WTC11 (cell line): ENCODE results near the gene TRMT2B.

Experiments
- ATF1 ChIP-seq: sonication (generic); formaldehyde crosslinking; IDR thresholded peaks from 2 replicates; pipeline ENCODE4 v1.8.1; 2023; ENCODE audit warnings: mild to moderate bottlenecking, moderate library complexity, missing genetic modification reagents
- FOXJ3 ChIP-seq: sonication (generic); formaldehyde crosslinking; IDR thresholded peaks from 2 replicates; pipeline ENCODE4 v1.9.0; 2021; ENCODE audit warnings: missing genetic modification reagents, mild to moderate bottlenecking, borderline replicate concordance
- FOXK1 ChIP-seq: sonication (generic); formaldehyde crosslinking; IDR thresholded peaks from 2 replicates; pipeline ENCODE4 v1.8.0; 2022; ENCODE audit warnings: mild to moderate bottlenecking, moderate library complexity, missing genetic modification reagents
- JUN ChIP-seq: sonication (generic); formaldehyde crosslinking; IDR thresholded peaks from 2 replicates; pipeline ENCODE4 v1.8.0; 2023; ENCODE audit warnings: mild to moderate bottlenecking, missing genetic modification reagents
- NR1H2 ChIP-seq: sonication (generic); formaldehyde crosslinking; IDR thresholded peaks from 2 replicates; pipeline ENCODE4 v1.9.0; 2021; ENCODE audit warnings: mild to moderate bottlenecking, moderate library complexity, missing genetic modification reagents
- NR2C2 ChIP-seq: sonication (generic); formaldehyde crosslinking; IDR thresholded peaks from 2 replicates; pipeline ENCODE4 v1.8.0; 2022; ENCODE audit warnings: mild to moderate bottlenecking, missing genetic modification reagents
- SP1 ChIP-seq: sonication (generic); formaldehyde crosslinking; conservative IDR thresholded peaks from 2 replicates; pipeline ENCODE4 v1.8.1; 2022; ENCODE audit warnings: missing genetic modification reagents
- TF ChIP-seq, protein P1 (sequence below): fragments of 200-600 bp; IDR thresholded peaks from 2 replicates; pipeline ENCODE4 v1.8.0; 2022; ENCODE audit warnings: antibody characterized with exemption
- TF ChIP-seq, protein P2 (sequence below): sonication (generic); formaldehyde crosslinking; IDR thresholded peaks from 2 replicates; pipeline ENCODE4 v1.8.1; 2023; ENCODE audit warnings: mild to moderate bottlenecking, moderate library complexity, missing genetic modification reagents
- TF ChIP-seq, protein P3 (sequence below): sonication (generic); formaldehyde crosslinking; IDR thresholded peaks from 2 replicates; pipeline ENCODE4 v1.8.1; 2022; ENCODE audit warnings: low read depth, mild to moderate bottlenecking, moderate library complexity, missing genetic modification reagents, borderline replicate concordance
- TF ChIP-seq, protein P4 (sequence below): sonication (generic); formaldehyde crosslinking; IDR thresholded peaks from 2 replicates; pipeline ENCODE4 v1.8.0; 2023; ENCODE audit warnings: missing genetic modification reagents, mild to moderate bottlenecking, borderline replicate concordance

DNA sequence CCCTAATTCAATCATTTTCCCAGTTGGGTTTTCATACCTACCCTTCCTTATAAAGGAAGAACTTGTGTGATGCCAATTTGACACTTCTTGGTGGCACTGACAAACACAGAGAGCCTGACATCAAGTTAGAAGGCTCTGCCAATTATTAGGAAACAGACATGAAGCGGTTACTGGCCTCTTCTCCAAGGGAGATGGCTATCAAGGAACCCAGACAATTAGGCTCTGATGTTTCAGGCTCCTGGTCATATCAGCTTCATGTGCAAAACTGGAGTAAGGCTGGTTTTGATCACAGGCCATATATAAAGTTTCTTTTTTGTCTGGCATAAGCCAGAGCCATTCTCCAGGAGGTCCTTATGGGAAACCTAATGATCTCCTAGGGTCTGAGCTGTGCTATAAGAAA, 82.0 kb downstream of the TRMT2B start:
- TF ChIP-seq FOXK1 = no peak
- TF ChIP-seq, protein P1, sequence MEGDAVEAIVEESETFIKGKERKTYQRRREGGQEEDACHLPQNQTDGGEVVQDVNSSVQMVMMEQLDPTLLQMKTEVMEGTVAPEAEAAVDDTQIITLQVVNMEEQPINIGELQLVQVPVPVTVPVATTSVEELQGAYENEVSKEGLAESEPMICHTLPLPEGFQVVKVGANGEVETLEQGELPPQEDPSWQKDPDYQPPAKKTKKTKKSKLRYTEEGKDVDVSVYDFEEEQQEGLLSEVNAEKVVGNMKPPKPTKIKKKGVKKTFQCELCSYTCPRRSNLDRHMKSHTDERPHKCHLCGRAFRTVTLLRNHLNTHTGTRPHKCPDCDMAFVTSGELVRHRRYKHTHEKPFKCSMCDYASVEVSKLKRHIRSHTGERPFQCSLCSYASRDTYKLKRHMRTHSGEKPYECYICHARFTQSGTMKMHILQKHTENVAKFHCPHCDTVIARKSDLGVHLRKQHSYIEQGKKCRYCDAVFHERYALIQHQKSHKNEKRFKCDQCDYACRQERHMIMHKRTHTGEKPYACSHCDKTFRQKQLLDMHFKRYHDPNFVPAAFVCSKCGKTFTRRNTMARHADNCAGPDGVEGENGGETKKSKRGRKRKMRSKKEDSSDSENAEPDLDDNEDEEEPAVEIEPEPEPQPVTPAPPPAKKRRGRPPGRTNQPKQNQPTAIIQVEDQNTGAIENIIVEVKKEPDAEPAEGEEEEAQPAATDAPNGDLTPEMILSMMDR = no peak
- TF ChIP-seq, protein P2, sequence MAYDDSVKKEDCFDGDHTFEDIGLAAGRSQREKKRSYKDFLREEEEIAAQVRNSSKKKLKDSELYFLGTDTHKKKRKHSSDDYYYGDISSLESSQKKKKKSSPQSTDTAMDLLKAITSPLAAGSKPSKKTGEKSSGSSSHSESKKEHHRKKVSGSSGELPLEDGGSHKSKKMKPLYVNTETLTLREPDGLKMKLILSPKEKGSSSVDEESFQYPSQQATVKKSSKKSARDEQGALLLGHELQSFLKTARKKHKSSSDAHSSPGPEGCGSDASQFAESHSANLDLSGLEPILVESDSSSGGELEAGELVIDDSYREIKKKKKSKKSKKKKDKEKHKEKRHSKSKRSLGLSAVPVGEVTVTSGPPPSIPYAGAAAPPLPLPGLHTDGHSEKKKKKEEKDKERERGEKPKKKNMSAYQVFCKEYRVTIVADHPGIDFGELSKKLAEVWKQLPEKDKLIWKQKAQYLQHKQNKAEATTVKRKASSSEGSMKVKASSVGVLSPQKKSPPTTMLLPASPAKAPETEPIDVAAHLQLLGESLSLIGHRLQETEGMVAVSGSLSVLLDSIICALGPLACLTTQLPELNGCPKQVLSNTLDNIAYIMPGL (CRISPR knock-in tag) = no peak
- no peak for TF ChIP-seq NR2C2 (CRISPR knock-in tag)
- TF ChIP-seq, protein P3, sequence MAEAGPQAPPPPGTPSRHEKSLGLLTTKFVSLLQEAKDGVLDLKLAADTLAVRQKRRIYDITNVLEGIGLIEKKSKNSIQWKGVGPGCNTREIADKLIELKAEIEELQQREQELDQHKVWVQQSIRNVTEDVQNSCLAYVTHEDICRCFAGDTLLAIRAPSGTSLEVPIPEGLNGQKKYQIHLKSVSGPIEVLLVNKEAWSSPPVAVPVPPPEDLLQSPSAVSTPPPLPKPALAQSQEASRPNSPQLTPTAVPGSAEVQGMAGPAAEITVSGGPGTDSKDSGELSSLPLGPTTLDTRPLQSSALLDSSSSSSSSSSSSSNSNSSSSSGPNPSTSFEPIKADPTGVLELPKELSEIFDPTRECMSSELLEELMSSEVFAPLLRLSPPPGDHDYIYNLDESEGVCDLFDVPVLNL (CRISPR knock-in tag) = no peak
- TF ChIP-seq SP1 = no peak
- no peak for TF ChIP-seq FOXJ3 (CRISPR knock-in tag)
- no peak for TF ChIP-seq JUN
- TF ChIP-seq, protein P4, sequence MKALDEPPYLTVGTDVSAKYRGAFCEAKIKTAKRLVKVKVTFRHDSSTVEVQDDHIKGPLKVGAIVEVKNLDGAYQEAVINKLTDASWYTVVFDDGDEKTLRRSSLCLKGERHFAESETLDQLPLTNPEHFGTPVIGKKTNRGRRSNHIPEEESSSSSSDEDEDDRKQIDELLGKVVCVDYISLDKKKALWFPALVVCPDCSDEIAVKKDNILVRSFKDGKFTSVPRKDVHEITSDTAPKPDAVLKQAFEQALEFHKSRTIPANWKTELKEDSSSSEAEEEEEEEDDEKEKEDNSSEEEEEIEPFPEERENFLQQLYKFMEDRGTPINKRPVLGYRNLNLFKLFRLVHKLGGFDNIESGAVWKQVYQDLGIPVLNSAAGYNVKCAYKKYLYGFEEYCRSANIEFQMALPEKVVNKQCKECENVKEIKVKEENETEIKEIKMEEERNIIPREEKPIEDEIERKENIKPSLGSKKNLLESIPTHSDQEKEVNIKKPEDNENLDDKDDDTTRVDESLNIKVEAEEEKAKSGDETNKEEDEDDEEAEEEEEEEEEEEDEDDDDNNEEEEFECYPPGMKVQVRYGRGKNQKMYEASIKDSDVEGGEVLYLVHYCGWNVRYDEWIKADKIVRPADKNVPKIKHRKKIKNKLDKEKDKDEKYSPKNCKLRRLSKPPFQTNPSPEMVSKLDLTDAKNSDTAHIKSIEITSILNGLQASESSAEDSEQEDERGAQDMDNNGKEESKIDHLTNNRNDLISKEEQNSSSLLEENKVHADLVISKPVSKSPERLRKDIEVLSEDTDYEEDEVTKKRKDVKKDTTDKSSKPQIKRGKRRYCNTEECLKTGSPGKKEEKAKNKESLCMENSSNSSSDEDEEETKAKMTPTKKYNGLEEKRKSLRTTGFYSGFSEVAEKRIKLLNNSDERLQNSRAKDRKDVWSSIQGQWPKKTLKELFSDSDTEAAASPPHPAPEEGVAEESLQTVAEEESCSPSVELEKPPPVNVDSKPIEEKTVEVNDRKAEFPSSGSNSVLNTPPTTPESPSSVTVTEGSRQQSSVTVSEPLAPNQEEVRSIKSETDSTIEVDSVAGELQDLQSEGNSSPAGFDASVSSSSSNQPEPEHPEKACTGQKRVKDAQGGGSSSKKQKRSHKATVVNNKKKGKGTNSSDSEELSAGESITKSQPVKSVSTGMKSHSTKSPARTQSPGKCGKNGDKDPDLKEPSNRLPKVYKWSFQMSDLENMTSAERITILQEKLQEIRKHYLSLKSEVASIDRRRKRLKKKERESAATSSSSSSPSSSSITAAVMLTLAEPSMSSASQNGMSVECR (CRISPR knock-in tag) = no peak
- TF ChIP-seq ATF1 = no peak
- TF ChIP-seq NR1H2 = no peak
